ENCODE results near the gene DPH5. TPM values are rescaled to one million over a fixed set of nuclear protein-coding genes. Genes with fewer than 3 reads are reported as not detected.
"Not testable (repeated sequence)": the region's sequence is repeated elsewhere in the genome, so short reads cannot be mapped to it uniquely, and the experiment has no call there.

The DPH5 gene
- total RNA-seq, 2 donors from 2014 or later: 13.4 to 26.0 TPM

DNA sequence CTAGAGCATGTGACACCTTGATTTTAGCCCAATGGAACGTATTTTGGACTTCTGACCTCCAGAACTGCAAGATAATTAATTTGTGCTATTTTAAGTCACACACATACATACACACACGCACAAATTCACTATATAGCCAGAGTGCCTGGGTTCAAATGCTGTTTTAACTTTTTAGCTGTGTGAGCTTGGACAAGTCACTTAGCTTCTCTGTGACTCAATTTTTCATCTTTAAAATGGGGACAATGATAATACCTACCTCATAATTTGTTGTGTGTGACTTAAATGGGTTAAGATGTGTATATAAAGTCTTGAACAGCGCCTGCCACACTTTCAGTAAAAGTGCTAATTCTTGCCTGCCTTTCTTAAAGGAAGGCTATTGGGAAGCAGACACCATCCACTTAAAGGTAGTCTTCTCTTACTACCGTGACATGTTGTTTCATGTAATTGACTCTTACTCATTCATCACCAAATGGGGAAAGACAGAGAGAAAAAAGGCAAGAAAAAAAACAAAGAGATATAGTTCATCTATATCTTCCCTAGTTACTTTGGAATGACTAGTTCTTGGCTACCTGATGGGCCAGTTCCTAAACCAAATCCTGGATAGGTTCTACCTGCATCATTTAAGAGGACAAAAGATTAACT, 73.4 kb downstream of the DPH5 start:
- Histone ChIP-seq H3K4me1 (peaks cover 0 to 8% of the 10 kb centered on the region in 2 donors), H3K36me3 (peaks cover 11% of the 10 kb centered on the region), H3K9me3 (no peaks in the 10 kb centered on the region), H3K27ac (no peak overlapping the region), H3K4me3 (no peak overlapping the region), H3K27me3 (no peaks in the 10 kb centered on the region)
- TF ChIP-seq, protein P1, sequence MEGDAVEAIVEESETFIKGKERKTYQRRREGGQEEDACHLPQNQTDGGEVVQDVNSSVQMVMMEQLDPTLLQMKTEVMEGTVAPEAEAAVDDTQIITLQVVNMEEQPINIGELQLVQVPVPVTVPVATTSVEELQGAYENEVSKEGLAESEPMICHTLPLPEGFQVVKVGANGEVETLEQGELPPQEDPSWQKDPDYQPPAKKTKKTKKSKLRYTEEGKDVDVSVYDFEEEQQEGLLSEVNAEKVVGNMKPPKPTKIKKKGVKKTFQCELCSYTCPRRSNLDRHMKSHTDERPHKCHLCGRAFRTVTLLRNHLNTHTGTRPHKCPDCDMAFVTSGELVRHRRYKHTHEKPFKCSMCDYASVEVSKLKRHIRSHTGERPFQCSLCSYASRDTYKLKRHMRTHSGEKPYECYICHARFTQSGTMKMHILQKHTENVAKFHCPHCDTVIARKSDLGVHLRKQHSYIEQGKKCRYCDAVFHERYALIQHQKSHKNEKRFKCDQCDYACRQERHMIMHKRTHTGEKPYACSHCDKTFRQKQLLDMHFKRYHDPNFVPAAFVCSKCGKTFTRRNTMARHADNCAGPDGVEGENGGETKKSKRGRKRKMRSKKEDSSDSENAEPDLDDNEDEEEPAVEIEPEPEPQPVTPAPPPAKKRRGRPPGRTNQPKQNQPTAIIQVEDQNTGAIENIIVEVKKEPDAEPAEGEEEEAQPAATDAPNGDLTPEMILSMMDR (IDR thresholded peaks at IDR 0.05): no peak
- no peak for DNase-seq (ENCODE audit: low spot score)

DNA sequence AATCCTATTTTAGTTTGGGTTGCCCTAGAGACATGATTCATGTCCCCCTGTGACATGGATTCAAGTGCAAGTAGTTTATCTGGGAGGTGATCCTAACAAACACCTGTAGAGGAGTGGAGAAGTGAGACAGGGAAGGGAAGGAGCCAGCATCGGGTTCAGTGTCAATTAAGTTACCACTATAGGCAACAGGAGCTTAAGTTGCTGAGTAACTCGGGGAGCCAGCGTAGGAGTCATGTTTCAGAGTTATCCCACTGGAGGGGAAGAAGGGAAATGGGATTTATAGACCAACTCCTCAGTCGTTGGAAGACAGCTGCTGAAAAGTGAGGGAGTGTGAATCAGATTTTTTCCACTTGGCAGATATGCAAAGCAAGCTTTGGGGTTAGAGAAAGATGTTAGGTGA, 74.8 kb downstream of the DPH5 start:
- no peaks in the 10 kb centered on the region for H3K9me3 ChIP-seq
- peaks cover 11% of the 10 kb centered on the region for H3K36me3 ChIP-seq
- H3K4me3 ChIP-seq: no peak overlapping the region
- no peak for DNase-seq (ENCODE audit: low spot score)
- H3K27me3 ChIP-seq: no peaks in the 10 kb centered on the region
- H3K4me1 ChIP-seq: peaks cover 0 to 8% of the 10 kb centered on the region in 2 donors
- no peak overlapping the region for H3K27ac ChIP-seq
- TF ChIP-seq, protein P1 (IDR thresholded peaks at IDR 0.05): no peak

DNA sequence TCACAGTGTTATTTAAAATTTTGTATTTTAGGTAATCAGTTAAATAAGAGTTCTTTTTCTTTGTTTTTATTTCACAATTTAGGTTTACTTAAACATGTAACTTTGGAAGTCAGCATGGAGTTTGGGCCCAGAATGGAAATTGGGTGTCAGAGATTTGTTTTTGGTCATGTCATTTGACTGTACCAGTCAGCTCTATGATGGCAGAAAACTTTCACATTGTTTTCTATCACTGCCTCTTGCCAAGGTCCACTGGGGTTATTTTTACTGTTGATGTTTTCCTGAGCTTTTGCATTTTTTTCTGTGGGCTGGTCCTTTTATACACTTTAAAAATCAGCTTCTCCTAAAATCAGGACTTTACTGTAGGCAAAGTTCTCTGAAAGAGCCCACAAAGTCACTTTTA, 75.2 kb downstream of the DPH5 start:
- H3K36me3 ChIP-seq: peaks cover 11% of the 10 kb centered on the region
- no peak overlapping the region for H3K4me3 ChIP-seq
- no peaks in the 10 kb centered on the region for H3K27me3 ChIP-seq
- H3K9me3 ChIP-seq: no peaks in the 10 kb centered on the region
- H3K27ac ChIP-seq: no peak overlapping the region
- no peak for DNase-seq (ENCODE audit: low spot score)
- H3K4me1 ChIP-seq: peaks cover 0 to 8% of the 10 kb centered on the region in 2 donors
- TF ChIP-seq, protein P1 (IDR thresholded peaks at IDR 0.05): no peak

DNA sequence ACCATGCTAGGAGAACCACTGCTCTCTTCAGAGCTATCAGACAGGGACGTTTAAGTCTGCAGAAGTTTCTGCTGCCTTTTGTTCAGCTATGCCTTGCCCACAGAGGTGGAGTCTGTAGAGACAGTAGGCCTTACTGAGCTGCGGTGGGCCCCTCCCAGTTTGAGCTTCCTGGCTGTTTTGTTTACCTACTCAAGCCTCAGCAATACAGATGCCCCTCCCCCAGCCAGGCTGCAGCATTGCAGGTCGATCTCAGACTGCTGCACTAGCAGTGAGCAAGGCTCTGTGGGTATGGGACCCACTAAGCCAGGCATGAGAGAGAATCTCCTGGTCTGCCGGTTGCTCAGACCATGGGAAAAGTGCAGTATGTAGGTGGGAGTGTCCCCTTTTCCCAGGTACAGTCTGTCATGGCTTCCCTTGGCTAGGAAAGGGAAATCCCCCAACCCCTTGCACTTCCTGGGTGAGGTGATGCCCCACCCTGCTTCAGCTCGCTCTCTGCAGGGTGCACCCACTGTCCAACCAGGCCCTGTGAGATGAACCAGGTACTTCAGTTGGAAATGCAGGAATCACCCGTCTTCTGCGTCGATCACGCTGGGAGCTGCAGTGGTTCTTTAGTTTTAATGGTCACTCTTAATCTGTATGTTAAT, 75.9 kb downstream of the DPH5 start:
- DNase-seq (ENCODE audit: low spot score); H3K27ac ChIP-seq: not testable (repeated sequence)

DNA sequence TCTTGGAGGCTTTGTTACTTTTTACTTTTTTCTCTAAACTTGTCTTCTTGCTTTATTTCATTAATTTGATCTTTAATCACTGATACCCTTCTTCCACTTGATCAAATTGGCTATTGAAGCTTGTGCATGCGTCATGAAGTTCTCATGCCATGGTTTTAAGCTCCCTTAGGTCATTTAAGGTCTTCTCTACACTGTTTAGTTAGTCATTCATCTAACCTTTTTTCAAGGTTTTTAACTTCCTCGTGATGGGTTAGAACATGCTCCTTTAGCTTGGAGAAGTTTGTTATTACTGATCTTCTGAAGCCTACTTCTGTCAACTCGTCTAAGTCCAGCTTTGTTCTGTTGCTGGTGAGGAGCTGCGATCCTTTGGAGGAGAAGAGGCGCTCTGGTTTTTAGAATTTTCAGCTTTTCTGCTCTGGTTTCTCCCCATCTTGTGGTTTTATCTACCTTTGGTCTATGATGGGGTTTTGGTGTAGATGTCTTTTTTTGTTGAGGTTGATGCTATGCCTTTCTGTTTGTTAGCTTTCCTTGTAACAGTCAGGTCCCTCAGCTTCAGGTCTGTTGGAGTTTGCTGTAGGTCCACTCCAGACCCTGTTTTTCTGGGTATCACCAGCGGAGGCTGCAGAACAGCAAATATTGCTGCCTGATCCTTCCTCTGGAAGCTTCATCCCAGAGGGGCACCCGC, 76.7 kb downstream of the DPH5 start:
- not testable (repeated sequence) for H3K9me3 ChIP-seq; H3K4me3 ChIP-seq; H3K27me3 ChIP-seq; H3K4me1 ChIP-seq; H3K27ac ChIP-seq; DNase-seq (ENCODE audit: low spot score)
- peaks cover 11% of the 10 kb centered on the region for H3K36me3 ChIP-seq

More for the DNA sequence above, 75.9 kb downstream of the DPH5 start:
- H3K4me3 ChIP-seq, H3K27me3 ChIP-seq, H3K9me3 ChIP-seq, H3K4me1 ChIP-seq: not testable (repeated sequence)
- peaks cover 11% of the 10 kb centered on the region for H3K36me3 ChIP-seq

DNA sequence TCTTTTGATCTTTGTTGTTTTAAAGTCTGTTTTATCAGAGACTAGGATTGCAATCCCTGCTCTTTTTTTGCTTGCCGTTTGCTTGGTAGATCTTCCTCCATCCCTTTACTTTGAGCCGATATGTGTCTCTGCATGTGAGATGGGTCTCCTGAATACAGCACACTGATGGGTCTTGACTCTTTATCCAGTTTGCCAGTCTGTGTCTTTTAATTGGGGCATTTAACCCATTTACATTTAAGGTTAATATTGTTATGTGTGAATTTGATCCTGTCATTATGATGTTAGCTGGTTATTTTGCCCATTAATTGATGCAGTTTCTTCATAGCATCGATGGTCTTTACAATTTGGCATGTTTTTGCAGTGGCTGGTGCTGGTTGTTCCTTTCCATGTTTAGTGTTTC, 77.8 kb downstream of the DPH5 start:
- not testable (repeated sequence) for H3K4me1 ChIP-seq; DNase-seq (ENCODE audit: low spot score); H3K27me3 ChIP-seq; H3K9me3 ChIP-seq; H3K4me3 ChIP-seq; H3K27ac ChIP-seq
- peaks cover 11% of the 10 kb centered on the region for H3K36me3 ChIP-seq

DNA sequence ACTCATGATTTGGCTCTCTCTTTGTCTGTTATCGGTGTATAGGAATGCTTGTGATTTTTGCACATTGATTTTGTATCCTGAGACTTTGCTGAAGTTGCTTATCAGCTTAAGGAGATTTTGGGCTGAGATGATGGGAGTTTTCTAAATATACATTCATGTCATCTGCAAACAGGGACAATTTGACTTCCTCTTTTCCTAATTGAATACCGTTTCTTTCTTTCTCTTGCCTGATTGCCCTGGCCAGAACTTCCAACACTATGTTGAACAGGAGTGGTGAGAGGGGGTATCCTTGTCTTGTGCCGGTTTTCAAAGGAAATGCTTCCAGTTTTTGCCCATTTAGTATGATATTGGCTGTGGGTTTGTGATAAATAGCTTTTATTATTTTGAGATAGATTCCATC, 79.5 kb downstream of the DPH5 start:
- H3K4me3 ChIP-seq; H3K27me3 ChIP-seq; DNase-seq (ENCODE audit: low spot score); H3K4me1 ChIP-seq; H3K27ac ChIP-seq; H3K9me3 ChIP-seq: not testable (repeated sequence)
- peaks cover 10% of the 10 kb centered on the region for H3K36me3 ChIP-seq

Measured in right atrium auricular region (tissue), 2 donors.